Measurements from ENCODE around the gene ASMTL.

DNA sequence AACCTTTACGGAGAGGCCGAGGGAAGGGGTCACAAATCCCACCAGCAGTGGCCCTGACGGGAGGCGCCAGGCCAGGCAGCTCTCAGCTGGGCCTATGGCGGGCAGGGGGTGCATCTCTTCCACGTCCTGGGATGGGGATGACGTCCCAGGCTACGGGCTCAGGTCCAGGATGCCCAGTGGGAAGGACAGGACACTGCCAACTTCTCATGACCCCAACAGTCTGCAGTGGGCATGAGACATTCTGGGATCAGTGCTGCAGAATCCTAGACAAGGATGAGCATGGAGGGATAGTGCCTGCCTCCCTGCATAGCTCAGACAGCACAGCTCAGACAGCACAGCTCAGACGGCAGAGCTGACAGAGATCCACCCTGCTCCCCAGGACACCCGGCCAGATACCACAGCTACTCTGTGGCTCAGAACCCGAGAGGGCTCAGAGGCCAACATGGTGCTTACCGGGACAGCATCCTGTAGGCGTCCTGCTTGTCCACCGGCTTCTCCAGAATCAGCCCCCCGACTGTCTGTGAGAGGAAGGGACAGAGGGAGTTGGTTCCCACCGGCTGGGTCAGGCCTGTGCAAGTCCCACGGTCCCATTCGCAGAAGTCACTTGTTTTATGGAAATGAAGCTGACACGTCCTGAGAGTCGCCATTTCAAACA, 17.3 kb downstream of the ASMTL start:
- TF ChIP-seq, protein P1, sequence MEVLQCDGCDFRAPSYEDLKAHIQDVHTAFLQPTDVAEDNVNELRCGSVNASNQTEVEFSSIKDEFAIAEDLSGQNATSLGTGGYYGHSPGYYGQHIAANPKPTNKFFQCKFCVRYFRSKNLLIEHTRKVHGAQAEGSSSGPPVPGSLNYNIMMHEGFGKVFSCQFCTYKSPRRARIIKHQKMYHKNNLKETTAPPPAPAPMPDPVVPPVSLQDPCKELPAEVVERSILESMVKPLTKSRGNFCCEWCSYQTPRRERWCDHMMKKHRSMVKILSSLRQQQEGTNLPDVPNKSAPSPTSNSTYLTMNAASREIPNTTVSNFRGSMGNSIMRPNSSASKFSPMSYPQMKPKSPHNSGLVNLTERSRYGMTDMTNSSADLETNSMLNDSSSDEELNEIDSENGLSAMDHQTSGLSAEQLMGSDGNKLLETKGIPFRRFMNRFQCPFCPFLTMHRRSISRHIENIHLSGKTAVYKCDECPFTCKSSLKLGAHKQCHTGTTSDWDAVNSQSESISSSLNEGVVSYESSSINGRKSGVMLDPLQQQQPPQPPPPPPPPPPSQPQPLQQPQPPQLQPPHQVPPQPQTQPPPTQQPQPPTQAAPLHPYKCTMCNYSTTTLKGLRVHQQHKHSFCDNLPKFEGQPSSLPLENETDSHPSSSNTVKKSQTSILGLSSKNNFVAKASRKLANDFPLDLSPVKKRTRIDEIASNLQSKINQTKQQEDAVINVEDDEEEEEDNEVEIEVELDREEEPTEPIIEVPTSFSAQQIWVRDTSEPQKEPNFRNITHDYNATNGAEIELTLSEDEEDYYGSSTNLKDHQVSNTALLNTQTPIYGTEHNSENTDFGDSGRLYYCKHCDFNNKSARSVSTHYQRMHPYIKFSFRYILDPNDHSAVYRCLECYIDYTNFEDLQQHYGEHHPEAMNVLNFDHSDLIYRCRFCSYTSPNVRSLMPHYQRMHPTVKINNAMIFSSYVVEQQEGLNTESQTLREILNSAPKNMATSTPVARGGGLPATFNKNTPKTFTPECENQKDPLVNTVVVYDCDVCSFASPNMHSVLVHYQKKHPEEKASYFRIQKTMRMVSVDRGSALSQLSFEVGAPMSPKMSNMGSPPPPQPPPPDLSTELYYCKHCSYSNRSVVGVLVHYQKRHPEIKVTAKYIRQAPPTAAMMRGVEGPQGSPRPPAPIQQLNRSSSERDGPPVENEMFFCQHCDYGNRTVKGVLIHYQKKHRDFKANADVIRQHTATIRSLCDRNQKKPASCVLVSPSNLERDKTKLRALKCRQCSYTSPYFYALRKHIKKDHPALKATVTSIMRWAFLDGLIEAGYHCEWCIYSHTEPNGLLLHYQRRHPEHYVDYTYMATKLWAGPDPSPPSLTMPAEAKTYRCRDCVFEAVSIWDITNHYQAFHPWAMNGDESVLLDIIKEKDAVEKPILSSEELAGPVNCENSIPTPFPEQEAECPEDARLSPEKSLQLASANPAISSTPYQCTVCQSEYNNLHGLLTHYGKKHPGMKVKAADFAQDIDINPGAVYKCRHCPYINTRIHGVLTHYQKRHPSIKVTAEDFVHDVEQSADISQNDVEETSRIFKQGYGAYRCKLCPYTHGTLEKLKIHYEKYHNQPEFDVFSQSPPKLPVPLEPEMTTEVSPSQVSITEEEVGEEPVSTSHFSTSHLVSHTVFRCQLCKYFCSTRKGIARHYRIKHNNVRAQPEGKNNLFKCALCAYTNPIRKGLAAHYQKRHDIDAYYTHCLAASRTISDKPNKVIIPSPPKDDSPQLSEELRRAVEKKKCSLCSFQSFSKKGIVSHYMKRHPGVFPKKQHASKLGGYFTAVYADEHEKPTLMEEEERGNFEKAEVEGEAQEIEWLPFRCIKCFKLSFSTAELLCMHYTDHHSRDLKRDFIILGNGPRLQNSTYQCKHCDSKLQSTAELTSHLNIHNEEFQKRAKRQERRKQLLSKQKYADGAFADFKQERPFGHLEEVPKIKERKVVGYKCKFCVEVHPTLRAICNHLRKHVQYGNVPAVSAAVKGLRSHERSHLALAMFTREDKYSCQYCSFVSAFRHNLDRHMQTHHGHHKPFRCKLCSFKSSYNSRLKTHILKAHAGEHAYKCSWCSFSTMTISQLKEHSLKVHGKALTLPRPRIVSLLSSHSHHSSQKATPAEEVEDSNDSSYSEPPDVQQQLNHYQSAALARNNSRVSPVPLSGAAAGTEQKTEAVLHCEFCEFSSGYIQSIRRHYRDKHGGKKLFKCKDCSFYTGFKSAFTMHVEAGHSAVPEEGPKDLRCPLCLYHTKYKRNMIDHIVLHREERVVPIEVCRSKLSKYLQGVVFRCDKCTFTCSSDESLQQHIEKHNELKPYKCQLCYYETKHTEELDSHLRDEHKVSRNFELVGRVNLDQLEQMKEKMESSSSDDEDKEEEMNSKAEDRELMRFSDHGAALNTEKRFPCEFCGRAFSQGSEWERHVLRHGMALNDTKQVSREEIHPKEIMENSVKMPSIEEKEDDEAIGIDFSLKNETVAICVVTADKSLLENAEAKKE (CRISPR knock-in tag; IDR thresholded peaks at IDR 0.05): no peak
- no peak for TF ChIP-seq ZNF114 (CRISPR knock-in tag; IDR thresholded peaks at IDR 0.05)
- no peak for TF ChIP-seq EZH2phosphoT487 (IDR thresholded peaks at IDR 0.05; ENCODE audit: unreplicated experiment)
- TF ChIP-seq, protein P2, sequence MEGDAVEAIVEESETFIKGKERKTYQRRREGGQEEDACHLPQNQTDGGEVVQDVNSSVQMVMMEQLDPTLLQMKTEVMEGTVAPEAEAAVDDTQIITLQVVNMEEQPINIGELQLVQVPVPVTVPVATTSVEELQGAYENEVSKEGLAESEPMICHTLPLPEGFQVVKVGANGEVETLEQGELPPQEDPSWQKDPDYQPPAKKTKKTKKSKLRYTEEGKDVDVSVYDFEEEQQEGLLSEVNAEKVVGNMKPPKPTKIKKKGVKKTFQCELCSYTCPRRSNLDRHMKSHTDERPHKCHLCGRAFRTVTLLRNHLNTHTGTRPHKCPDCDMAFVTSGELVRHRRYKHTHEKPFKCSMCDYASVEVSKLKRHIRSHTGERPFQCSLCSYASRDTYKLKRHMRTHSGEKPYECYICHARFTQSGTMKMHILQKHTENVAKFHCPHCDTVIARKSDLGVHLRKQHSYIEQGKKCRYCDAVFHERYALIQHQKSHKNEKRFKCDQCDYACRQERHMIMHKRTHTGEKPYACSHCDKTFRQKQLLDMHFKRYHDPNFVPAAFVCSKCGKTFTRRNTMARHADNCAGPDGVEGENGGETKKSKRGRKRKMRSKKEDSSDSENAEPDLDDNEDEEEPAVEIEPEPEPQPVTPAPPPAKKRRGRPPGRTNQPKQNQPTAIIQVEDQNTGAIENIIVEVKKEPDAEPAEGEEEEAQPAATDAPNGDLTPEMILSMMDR (conservative IDR thresholded peaks at IDR 0.05; ENCODE audit: low read depth in 2 of 2): no peak
- TF ChIP-seq, protein P3, sequence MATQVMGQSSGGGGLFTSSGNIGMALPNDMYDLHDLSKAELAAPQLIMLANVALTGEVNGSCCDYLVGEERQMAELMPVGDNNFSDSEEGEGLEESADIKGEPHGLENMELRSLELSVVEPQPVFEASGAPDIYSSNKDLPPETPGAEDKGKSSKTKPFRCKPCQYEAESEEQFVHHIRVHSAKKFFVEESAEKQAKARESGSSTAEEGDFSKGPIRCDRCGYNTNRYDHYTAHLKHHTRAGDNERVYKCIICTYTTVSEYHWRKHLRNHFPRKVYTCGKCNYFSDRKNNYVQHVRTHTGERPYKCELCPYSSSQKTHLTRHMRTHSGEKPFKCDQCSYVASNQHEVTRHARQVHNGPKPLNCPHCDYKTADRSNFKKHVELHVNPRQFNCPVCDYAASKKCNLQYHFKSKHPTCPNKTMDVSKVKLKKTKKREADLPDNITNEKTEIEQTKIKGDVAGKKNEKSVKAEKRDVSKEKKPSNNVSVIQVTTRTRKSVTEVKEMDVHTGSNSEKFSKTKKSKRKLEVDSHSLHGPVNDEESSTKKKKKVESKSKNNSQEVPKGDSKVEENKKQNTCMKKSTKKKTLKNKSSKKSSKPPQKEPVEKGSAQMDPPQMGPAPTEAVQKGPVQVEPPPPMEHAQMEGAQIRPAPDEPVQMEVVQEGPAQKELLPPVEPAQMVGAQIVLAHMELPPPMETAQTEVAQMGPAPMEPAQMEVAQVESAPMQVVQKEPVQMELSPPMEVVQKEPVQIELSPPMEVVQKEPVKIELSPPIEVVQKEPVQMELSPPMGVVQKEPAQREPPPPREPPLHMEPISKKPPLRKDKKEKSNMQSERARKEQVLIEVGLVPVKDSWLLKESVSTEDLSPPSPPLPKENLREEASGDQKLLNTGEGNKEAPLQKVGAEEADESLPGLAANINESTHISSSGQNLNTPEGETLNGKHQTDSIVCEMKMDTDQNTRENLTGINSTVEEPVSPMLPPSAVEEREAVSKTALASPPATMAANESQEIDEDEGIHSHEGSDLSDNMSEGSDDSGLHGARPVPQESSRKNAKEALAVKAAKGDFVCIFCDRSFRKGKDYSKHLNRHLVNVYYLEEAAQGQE (IDR thresholded peaks at IDR 0.05; ENCODE audit: unreplicated experiment): no peak
- TF ChIP-seq JUNB (IDR thresholded peaks at IDR 0.05; ENCODE audit: unreplicated experiment): no peak
- TF ChIP-seq EZH2 (IDR thresholded peaks at IDR 0.05; ENCODE audit: low read depth, unreplicated experiment): no peak
- no peak for TF ChIP-seq POLR2AphosphoS5 (IDR thresholded peaks at IDR 0.05; ENCODE audit: low read depth)
- TF ChIP-seq CREB1 (CRISPR knock-in tag; IDR thresholded peaks at IDR 0.05; ENCODE audit: low read depth): no peak
- TF ChIP-seq, protein P4, sequence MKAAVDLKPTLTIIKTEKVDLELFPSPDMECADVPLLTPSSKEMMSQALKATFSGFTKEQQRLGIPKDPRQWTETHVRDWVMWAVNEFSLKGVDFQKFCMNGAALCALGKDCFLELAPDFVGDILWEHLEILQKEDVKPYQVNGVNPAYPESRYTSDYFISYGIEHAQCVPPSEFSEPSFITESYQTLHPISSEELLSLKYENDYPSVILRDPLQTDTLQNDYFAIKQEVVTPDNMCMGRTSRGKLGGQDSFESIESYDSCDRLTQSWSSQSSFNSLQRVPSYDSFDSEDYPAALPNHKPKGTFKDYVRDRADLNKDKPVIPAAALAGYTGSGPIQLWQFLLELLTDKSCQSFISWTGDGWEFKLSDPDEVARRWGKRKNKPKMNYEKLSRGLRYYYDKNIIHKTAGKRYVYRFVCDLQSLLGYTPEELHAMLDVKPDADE (IDR thresholded peaks at IDR 0.05): no peak
- TF ChIP-seq STAT1 (IDR thresholded peaks at IDR 0.05; ENCODE audit: unreplicated experiment): no peak
- no peak for TF ChIP-seq ZNF331 (CRISPR knock-in tag; IDR thresholded peaks at IDR 0.05; ENCODE audit: low read depth)
- TF ChIP-seq NANOG (IDR thresholded peaks at IDR 0.05; ENCODE audit: borderline replicate concordance): no peak

Data from GM23338 (cell line).